Osteoblast (primary cell): ENCODE results near the gene KISS1R. TPM values are rescaled to one million over a fixed set of nuclear protein-coding genes. Genes with fewer than 3 reads are reported as not detected.

Experiments
- DNase-seq: peaks from one replicate; pipeline ENCODE4 v3.0.0; 2011; ENCODE audit warnings: low spot score, mixed read lengths; ENCODE audit not compliant: insufficient read length; ENCODE audit errors: missing footprints
- H2AFZ ChIP-seq: 2 replicates; pipeline ENCODE4 v1.6.0; 2011; ENCODE audit warnings: mild to moderate bottlenecking, low read length
- H3K27ac ChIP-seq: 2 replicates; pipeline ENCODE4 v1.5.1; 2011; ENCODE audit warnings: mild to moderate bottlenecking, low read depth, low read length, moderate library complexity
- H3K27me3 ChIP-seq: 2 replicates; pipeline ENCODE4 v1.6.0; 2012; ENCODE audit warnings: mild to moderate bottlenecking, control low read depth, inconsistent platforms, low read length, moderate library complexity; ENCODE audit not compliant: insufficient read depth
- H3K36me3 ChIP-seq: 2 replicates; pipeline ENCODE4 v1.5.1; 2011; ENCODE audit warnings: mild to moderate bottlenecking, low read length, control low read depth, moderate library complexity; ENCODE audit not compliant: insufficient read depth
- H3K4me1 ChIP-seq: 2 replicates; pipeline ENCODE4 v1.5.1; 2011; ENCODE audit warnings: mild to moderate bottlenecking, low read length, control low read depth, moderate library complexity; ENCODE audit not compliant: insufficient read depth
- H3K4me2 ChIP-seq: 2 replicates; pipeline ENCODE4 v1.6.0; 2011; ENCODE audit warnings: mild to moderate bottlenecking, low read length; ENCODE audit not compliant: insufficient read depth
- H3K4me3 ChIP-seq: fragments of 200-600 bp; sonication (generic); 3 replicates; pipeline ENCODE4 v1.5.1; 2012; ENCODE audit warnings: mild to moderate bottlenecking, low read length, inconsistent platforms; ENCODE audit not compliant: insufficient read depth
- H3K79me2 ChIP-seq: 2 replicates; pipeline ENCODE4 v1.6.0; 2012; ENCODE audit warnings: mild to moderate bottlenecking, low read length, control low read depth, inconsistent platforms; ENCODE audit not compliant: insufficient read depth
- H3K9me3 ChIP-seq: 2 replicates; pipeline ENCODE4 v1.5.1; 2011; ENCODE audit warnings: low read depth, low read length, control low read depth
- H4K20me1 ChIP-seq: 2 replicates; pipeline ENCODE4 v1.6.0; 2012; ENCODE audit warnings: mild to moderate bottlenecking, low read length, control low read depth; ENCODE audit not compliant: insufficient read depth
- CTCF ChIP-seq: IDR thresholded peaks from 2 replicates; pipeline ENCODE4 v1.5.1; 2011; ENCODE audit warnings: mild to moderate bottlenecking, low read depth, low read length, moderate library complexity; ENCODE audit errors: extremely low read depth
- small RNA-seq: library from RNA; depleted of rRNA; stranded (forward); fragments of <200 nt; gene quantifications from one replicate; pipeline ENCODE3, GENCODE V24; 2012
- total RNA-seq: library from RNA; depleted of rRNA; stranded (reverse); fragments of >200 nt; gene quantifications from 2 replicates; pipeline ENCODE4 v1.2.3, GENCODE V29; 2012

The KISS1R gene
- total RNA-seq, 1 donor: not detected

- no peak for TF ChIP-seq CTCF
- no peaks in the 10 kb centered on the region for H3K4me1 ChIP-seq
- no peaks in the 10 kb centered on the region for H3K9me3 ChIP-seq
- no peaks in the 10 kb centered on the region for H3K79me2 ChIP-seq
- no peak overlapping the region for H3K27ac ChIP-seq
- no peak overlapping the region for H3K4me2 ChIP-seq
- peaks cover 3% of the 10 kb centered on the region for H4K20me1 ChIP-seq
- H2AFZ ChIP-seq: no peak overlapping the region
- DNase-seq: no peak
- no peaks in the 10 kb centered on the region for H3K27me3 ChIP-seq
- H3K36me3 ChIP-seq: peaks cover 31% of the 10 kb centered on the region
- no peak overlapping the region for H3K4me3 ChIP-seq
Measured at GRCh38 chr19:964116-964520, 47.0 kb downstream of the KISS1R start.

- H3K36me3 ChIP-seq: peaks cover 38% of the 10 kb centered on the region
Measured at GRCh38 chr19:964761-965694, 47.9 kb downstream of the KISS1R start.

GRCh38 chr19:966485-967088 is 49.5 kb downstream of the KISS1R start:
- no peak for TF ChIP-seq CTCF
- H4K20me1 ChIP-seq: peaks cover 3% of the 10 kb centered on the region
- no peak overlapping the region for H2AFZ ChIP-seq
- H3K9me3 ChIP-seq: peaks cover 5% of the 10 kb centered on the region
- H3K27ac ChIP-seq: no peak overlapping the region
- no peaks in the 10 kb centered on the region for H3K79me2 ChIP-seq
- no peak overlapping the region for H3K4me3 ChIP-seq
- H3K27me3 ChIP-seq: no peaks in the 10 kb centered on the region
- H3K36me3 ChIP-seq: peaks cover 54% of the 10 kb centered on the region
- no peak overlapping the region for H3K4me2 ChIP-seq
- no peak for DNase-seq
- no peaks in the 10 kb centered on the region for H3K4me1 ChIP-seq

More at GRCh38 chr19:964761-965694, 47.9 kb downstream of the KISS1R start:
- Histone ChIP-seq H4K20me1 (peaks cover 3% of the 10 kb centered on the region), H3K79me2 (no peaks in the 10 kb centered on the region), H3K4me2 (no peak overlapping the region), H2AFZ (no peak overlapping the region), H3K9me3 (no peaks in the 10 kb centered on the region), H3K27ac (no peak overlapping the region), H3K27me3 (no peaks in the 10 kb centered on the region), H3K4me1 (no peaks in the 10 kb centered on the region), H3K4me3 (no peak overlapping the region)
- TF ChIP-seq CTCF: no peak
- no peak for DNase-seq

Small RNA genes lying within 50 kb of the gene (small RNA-seq; reads per million reads assigned to genes)
- 1.1 reads per million, percentile 35 among the genes with 10 or more reads in this experiment for gene RNU6-9

Other genes with a start within 250 kb of the KISS1R start
- 32.7 and 52.1 TPM in 2 replicates for gene FSTL3, start 240.9 kb upstream of the KISS1R start, total RNA-seq
- not detected in 2 replicates for gene PRSS57, start 221.9 kb upstream of the KISS1R start, total RNA-seq
- gene PALM, start 208.4 kb upstream of the KISS1R start, total RNA-seq: 9.7 and 10.5 TPM in 2 replicates
- gene MISP, start 166.2 kb upstream of the KISS1R start, total RNA-seq: 0.36 and 0.59 TPM in 2 replicates
- 106 and 124 TPM in 2 replicates for gene PTBP1, start 119.9 kb upstream of the KISS1R start, total RNA-seq
- gene PLPPR3, start 95.4 kb upstream of the KISS1R start, total RNA-seq: 0.36 TPM in 1 of 2 replicates, not detected in the other
- not detected in 2 replicates for gene AZU1, start 89.5 kb upstream of the KISS1R start, total RNA-seq
- not detected in 2 replicates for gene PRTN3, start 76.3 kb upstream of the KISS1R start, total RNA-seq
- 0.36 and 0.59 TPM in 2 replicates for gene ELANE, start 65.0 kb upstream of the KISS1R start, total RNA-seq
- 8.3 and 19.9 TPM in 2 replicates for gene CFD, start 57.7 kb upstream of the KISS1R start, total RNA-seq
- gene MED16, start 24.1 kb upstream of the KISS1R start, total RNA-seq: 20.6 and 25.0 TPM in 2 replicates
- not detected in 2 replicates for gene RNU6-9, start 23.8 kb upstream of the KISS1R start, total RNA-seq
- 31.1 and 32.7 TPM in 2 replicates for gene R3HDM4, start 4.1 kb upstream of the KISS1R start, total RNA-seq
- gene ARID3A, start 8.7 kb downstream of the KISS1R start, total RNA-seq: 19.4 and 21.7 TPM in 2 replicates
- gene WDR18, start 67.0 kb downstream of the KISS1R start, total RNA-seq: 45.6 and 46.6 TPM in 2 replicates
- not detected in 2 replicates for gene GRIN3B, start 83.1 kb downstream of the KISS1R start, total RNA-seq
- 74.0 and 84.0 TPM in 2 replicates for gene TMEM259, start 103.8 kb downstream of the KISS1R start, total RNA-seq
- not detected in 2 replicates for gene RNU6-2, start 104.2 kb downstream of the KISS1R start, total RNA-seq
- gene CNN2, start 109.3 kb downstream of the KISS1R start, total RNA-seq: 537 and 594 TPM in 2 replicates
- 33.3 and 43.0 TPM in 2 replicates for gene ABCA7, start 122.8 kb downstream of the KISS1R start, total RNA-seq
- 0.59 and 0.72 TPM in 2 replicates for gene ARHGAP45, start 149.8 kb downstream of the KISS1R start, total RNA-seq
- gene POLR2E, start 178.0 kb downstream of the KISS1R start, total RNA-seq: 70.2 and 74.0 TPM in 2 replicates
- 515 TPM in 2 replicates for gene GPX4, start 186.7 kb downstream of the KISS1R start, total RNA-seq